ENCODE data around the gene SLIT3.

SLIT3 gene

DNA sequence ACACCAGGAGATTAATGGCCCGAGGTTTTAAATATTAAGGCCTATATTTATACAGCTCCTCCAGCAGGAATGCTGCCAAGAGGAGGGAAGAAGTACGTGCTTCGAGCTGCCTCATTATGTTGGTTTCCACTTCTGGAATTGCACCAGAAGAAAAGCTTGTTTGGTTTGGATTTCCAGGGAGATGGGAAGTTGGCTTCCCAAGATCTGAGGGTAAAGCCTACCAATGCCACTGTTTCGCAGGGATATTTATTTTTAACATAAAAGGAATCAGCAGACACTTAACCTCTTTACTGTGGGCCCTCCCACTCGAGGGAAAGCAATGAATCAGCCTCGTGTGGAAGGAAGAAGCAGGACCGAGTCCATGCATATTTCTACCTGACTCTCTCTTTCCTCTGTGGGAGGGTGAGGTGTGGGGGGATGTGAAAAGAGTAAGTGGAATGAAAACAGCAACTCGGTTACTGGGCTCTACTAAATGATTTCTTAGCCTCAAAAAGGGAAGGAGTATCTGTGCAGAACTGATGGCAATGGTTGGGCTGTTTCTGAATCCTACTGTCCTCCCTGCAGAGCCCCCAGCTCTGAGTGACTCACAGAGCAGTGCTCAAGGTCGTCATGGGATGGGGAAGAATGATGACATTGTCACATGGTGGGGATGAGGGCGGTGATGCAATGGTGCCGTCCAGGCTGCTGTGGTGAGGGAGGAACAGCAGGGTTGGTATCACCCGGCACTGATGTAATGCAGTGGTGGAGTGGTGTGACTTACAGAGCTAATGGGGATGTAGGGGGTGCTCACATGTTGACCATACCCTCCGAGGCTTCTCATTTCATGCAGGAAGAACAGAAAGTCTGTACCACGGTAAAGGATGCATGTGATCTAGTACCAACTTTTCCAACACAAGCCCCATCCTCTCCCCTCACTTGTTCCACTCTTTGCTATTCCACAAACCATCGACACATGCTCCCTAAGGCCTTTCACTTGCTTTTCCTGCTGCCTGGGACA is 506.8 kb downstream of the SLIT3 start (continued):
- TF ChIP-seq GLIS2 (tag by site-specific recombination; IDR thresholded peaks at IDR 0.05) (peak; percentile 76; the same call in 1 of the 2 replicates), SP3 (tag by site-specific recombination; IDR thresholded peaks at IDR 0.05) (peak; percentile 47), ZNF248 (tag by site-specific recombination; IDR thresholded peaks at IDR 0.05) (no peak), ZNF660 (tag by site-specific recombination; IDR thresholded peaks at IDR 0.05) (peak; percentile 95), KLF8 (tag by site-specific recombination; IDR thresholded peaks at IDR 0.05) (peak; percentile 85), REPIN1 (tag by site-specific recombination; IDR thresholded peaks at IDR 0.05; ENCODE audit: low read depth) (no peak), GLIS1 (tag by site-specific recombination; IDR thresholded peaks at IDR 0.05) (no peak), ZNF366 (tag by site-specific recombination; conservative IDR thresholded peaks at IDR 0.05) (peak; percentile 92), ZNF843 (tag by site-specific recombination; IDR thresholded peaks at IDR 0.05) (0 out of 2 replicates have a peak, but pooled peaks have one; percentile 38), KLF9 (tag by site-specific recombination; IDR thresholded peaks at IDR 0.05; ENCODE audit: low read depth) (no peak), ZNF501 (tag by site-specific recombination; IDR thresholded peaks at IDR 0.05) (no peak), ZBTB48 (tag by site-specific recombination; IDR thresholded peaks at IDR 0.05) (peak; percentile 43), IKZF3 (tag by site-specific recombination; IDR thresholded peaks at IDR 0.05) (no peak), EGR2 (tag by site-specific recombination; IDR thresholded peaks at IDR 0.05; ENCODE audit: low read depth) (peak; percentile 56), ZNF341 (tag by site-specific recombination; IDR thresholded peaks at IDR 0.05; ENCODE audit: low read depth) (peak; percentile 69), ZSCAN23 (tag by site-specific recombination; IDR thresholded peaks at IDR 0.05) (peak; percentile 83; the same call in 1 of the 2 replicates), BCL11A (tag by site-specific recombination; IDR thresholded peaks at IDR 0.05; ENCODE audit: low read depth) (peak; percentile 36; the same call in 1 of the 2 replicates), ZNF394 (tag by site-specific recombination; IDR thresholded peaks at IDR 0.05; ENCODE audit: borderline replicate concordance) (peak; percentile 97), SCRT2 (tag by site-specific recombination; IDR thresholded peaks at IDR 0.05) (peak; percentile 86), ZNF10 (tag by site-specific recombination; IDR thresholded peaks at IDR 0.05) (peak; percentile 85), ZNF785 (tag by site-specific recombination; IDR thresholded peaks at IDR 0.05) (no peak; the same call in 1 of the 2 replicates), ZNF792 (tag by site-specific recombination; IDR thresholded peaks at IDR 0.05) (no peak)
- TF ChIP-seq, protein P1, sequence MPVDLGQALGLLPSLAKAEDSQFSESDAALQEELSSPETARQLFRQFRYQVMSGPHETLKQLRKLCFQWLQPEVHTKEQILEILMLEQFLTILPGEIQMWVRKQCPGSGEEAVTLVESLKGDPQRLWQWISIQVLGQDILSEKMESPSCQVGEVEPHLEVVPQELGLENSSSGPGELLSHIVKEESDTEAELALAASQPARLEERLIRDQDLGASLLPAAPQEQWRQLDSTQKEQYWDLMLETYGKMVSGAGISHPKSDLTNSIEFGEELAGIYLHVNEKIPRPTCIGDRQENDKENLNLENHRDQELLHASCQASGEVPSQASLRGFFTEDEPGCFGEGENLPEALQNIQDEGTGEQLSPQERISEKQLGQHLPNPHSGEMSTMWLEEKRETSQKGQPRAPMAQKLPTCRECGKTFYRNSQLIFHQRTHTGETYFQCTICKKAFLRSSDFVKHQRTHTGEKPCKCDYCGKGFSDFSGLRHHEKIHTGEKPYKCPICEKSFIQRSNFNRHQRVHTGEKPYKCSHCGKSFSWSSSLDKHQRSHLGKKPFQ (tag by site-specific recombination; IDR thresholded peaks at IDR 0.05), result no peak
- TF ChIP-seq, protein P2, sequence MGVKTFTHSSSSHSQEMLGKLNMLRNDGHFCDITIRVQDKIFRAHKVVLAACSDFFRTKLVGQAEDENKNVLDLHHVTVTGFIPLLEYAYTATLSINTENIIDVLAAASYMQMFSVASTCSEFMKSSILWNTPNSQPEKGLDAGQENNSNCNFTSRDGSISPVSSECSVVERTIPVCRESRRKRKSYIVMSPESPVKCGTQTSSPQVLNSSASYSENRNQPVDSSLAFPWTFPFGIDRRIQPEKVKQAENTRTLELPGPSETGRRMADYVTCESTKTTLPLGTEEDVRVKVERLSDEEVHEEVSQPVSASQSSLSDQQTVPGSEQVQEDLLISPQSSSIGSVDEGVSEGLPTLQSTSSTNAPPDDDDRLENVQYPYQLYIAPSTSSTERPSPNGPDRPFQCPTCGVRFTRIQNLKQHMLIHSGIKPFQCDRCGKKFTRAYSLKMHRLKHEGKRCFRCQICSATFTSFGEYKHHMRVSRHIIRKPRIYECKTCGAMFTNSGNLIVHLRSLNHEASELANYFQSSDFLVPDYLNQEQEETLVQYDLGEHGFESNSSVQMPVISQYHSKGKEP (tag by site-specific recombination; IDR thresholded peaks at IDR 0.05), result no peak
- TF ChIP-seq, protein P3, sequence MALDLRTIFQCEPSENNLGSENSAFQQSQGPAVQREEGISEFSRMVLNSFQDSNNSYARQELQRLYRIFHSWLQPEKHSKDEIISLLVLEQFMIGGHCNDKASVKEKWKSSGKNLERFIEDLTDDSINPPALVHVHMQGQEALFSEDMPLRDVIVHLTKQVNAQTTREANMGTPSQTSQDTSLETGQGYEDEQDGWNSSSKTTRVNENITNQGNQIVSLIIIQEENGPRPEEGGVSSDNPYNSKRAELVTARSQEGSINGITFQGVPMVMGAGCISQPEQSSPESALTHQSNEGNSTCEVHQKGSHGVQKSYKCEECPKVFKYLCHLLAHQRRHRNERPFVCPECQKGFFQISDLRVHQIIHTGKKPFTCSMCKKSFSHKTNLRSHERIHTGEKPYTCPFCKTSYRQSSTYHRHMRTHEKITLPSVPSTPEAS (tag by site-specific recombination; IDR thresholded peaks at IDR 0.05), result peak; percentile 51
- TF ChIP-seq, protein P4, sequence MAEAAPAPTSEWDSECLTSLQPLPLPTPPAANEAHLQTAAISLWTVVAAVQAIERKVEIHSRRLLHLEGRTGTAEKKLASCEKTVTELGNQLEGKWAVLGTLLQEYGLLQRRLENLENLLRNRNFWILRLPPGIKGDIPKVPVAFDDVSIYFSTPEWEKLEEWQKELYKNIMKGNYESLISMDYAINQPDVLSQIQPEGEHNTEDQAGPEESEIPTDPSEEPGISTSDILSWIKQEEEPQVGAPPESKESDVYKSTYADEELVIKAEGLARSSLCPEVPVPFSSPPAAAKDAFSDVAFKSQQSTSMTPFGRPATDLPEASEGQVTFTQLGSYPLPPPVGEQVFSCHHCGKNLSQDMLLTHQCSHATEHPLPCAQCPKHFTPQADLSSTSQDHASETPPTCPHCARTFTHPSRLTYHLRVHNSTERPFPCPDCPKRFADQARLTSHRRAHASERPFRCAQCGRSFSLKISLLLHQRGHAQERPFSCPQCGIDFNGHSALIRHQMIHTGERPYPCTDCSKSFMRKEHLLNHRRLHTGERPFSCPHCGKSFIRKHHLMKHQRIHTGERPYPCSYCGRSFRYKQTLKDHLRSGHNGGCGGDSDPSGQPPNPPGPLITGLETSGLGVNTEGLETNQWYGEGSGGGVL (tag by site-specific recombination; IDR thresholded peaks at IDR 0.05), result peak; percentile 94
- TF ChIP-seq, protein P5, sequence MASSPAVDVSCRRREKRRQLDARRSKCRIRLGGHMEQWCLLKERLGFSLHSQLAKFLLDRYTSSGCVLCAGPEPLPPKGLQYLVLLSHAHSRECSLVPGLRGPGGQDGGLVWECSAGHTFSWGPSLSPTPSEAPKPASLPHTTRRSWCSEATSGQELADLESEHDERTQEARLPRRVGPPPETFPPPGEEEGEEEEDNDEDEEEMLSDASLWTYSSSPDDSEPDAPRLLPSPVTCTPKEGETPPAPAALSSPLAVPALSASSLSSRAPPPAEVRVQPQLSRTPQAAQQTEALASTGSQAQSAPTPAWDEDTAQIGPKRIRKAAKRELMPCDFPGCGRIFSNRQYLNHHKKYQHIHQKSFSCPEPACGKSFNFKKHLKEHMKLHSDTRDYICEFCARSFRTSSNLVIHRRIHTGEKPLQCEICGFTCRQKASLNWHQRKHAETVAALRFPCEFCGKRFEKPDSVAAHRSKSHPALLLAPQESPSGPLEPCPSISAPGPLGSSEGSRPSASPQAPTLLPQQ (tag by site-specific recombination; IDR thresholded peaks at IDR 0.05), result peak; percentile 83
